K562 (cell line): ENCODE data around the gene LRP2.

Source experiments
- CTCF ChIP-seq, 3 experiments: IDR thresholded peaks in 2 of 3; conservative IDR thresholded peaks in 1 of 3; 2 replicates each; pipeline ENCODE4 v1.5.1; 2011 to 2012; ENCODE audit warnings: low read length in 3 of 3, mild to moderate bottlenecking in 3 of 3, control low read depth in 2 of 3, improper control_type of control experiment in 1 of 3, inconsistent platforms in 1 of 3, low read depth in 1 of 3, mixed read lengths in 1 of 3, moderate library complexity in 1 of 3; ENCODE audit not compliant: insufficient read depth in 2 of 3
- FOXK2 ChIP-seq, 2 experiments: fragments of 450-650 bp; IDR thresholded peaks in 1 of 2; conservative IDR thresholded peaks in 1 of 2; 2 replicates each; pipeline ENCODE4 v1.6.1; 2016; ENCODE audit warnings: low read depth in 2 of 2, mild to moderate bottlenecking in 1 of 2
- GATA2 ChIP-seq: sonication (generic); formaldehyde crosslinking; IDR thresholded peaks from 2 replicates; pipeline ENCODE4 v1.4.0; 2020; ENCODE audit warnings: mild to moderate bottlenecking, missing genetic modification reagents
- TF ChIP-seq, protein P1 (sequence below): sonication (generic); formaldehyde crosslinking; IDR thresholded peaks from 2 replicates; pipeline ENCODE4 v1.5.0; 2020; ENCODE audit warnings: missing genetic modification reagents
- TF ChIP-seq, protein P2 (sequence below): sonication (generic); formaldehyde crosslinking; IDR thresholded peaks from 2 replicates; pipeline ENCODE4 v1.8.1; 2022; ENCODE audit warnings: missing genetic modification reagents

DNA sequence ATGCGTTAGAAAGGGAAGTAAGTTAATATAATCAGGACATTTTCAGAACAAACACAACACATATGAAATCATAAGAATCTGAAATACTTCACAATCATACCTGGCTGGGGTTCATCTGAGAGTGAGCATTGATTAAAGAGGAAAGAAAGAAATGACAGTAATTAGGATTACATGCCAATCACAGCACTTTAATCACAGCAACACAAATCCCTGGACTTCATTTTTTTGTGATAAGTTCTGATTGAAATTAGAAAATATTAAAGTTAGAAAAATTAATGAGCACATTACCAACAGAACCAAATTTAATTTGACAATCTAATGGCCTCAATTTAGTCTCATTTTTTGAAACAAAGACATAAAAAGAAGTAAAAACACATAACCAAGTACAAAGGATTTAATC lies 121.9 kb downstream of the LRP2 start:
- no peak for TF ChIP-seq FOXK2 (conservative IDR thresholded peaks at IDR 0.05 in 1 of 2, IDR thresholded peaks at IDR 0.05 in 1 of 2; ENCODE audit: low read depth in 2 of 2)
- TF ChIP-seq, protein P1, sequence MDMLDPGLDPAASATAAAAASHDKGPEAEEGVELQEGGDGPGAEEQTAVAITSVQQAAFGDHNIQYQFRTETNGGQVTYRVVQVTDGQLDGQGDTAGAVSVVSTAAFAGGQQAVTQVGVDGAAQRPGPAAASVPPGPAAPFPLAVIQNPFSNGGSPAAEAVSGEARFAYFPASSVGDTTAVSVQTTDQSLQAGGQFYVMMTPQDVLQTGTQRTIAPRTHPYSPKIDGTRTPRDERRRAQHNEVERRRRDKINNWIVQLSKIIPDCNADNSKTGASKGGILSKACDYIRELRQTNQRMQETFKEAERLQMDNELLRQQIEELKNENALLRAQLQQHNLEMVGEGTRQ (CRISPR knock-in tag) = no peak
- no peak for TF ChIP-seq CTCF (IDR thresholded peaks at IDR 0.05 in 2 of 3, conservative IDR thresholded peaks at IDR 0.05 in 1 of 3; ENCODE audit: insufficient read depth in 2 of 3, low read depth in 1 of 3, low read length in 3 of 3)
- TF ChIP-seq GATA2 (CRISPR knock-in tag) = no peak
- TF ChIP-seq, protein P2, sequence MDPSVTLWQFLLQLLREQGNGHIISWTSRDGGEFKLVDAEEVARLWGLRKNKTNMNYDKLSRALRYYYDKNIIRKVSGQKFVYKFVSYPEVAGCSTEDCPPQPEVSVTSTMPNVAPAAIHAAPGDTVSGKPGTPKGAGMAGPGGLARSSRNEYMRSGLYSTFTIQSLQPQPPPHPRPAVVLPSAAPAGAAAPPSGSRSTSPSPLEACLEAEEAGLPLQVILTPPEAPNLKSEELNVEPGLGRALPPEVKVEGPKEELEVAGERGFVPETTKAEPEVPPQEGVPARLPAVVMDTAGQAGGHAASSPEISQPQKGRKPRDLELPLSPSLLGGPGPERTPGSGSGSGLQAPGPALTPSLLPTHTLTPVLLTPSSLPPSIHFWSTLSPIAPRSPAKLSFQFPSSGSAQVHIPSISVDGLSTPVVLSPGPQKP (CRISPR knock-in tag) = no peak
